SK-N-SH (cell line): ENCODE results near the gene CEP78. TPM values are rescaled to one million over a fixed set of nuclear protein-coding genes. Genes with fewer than 3 reads are reported as not detected.

Experiments used
- CTCF ChIA-PET: fragments of 300-600, 350-600 bp; formaldehyde crosslinking; extraction: SDS; loops from one replicate; lab custom pipeline; 2021; lab: Yijun Ruan, JAX
- POLR2A ChIA-PET: fragments of 350-600 bp; sonication (Branson Sonifier 250); formaldehyde crosslinking; extraction: SDS; loops from one replicate; lab custom pipeline; 2020; ENCODE audit warnings: antibody characterized with exemption, inconsistent platforms; lab: Yijun Ruan, JAX
- DNase-seq: peaks from one replicate; pipeline ENCODE4 v3.0.0; 2012
- H2AFZ ChIP-seq: fragments of 200-600 bp; sonication (generic); 2 replicates; pipeline ENCODE4 v1.8.1; 2016; ENCODE audit warnings: antibody characterized with exemption, mild to moderate bottlenecking, low read depth
- H3F3A ChIP-seq: fragments of 200-600 bp; sonication (generic); replicated peaks from 2 replicates; pipeline ENCODE3; 2016; ENCODE audit warnings: antibody characterized with exemption, mild to moderate bottlenecking; ENCODE audit not compliant: insufficient read depth
- H3K27ac ChIP-seq, 2 experiments: fragments of 200-500 bp in 1 of 2; fragments of 200-600 bp in 1 of 2; sonication (Bioruptor generic) in 1 of 2; sonication (generic), shearing (Covaris generic) in 1 of 2; 2 replicates each; pipeline versions ENCODE4 v1.5.1 to v1.6.1; 2014 to 2016; ENCODE audit warnings: low read depth in 2 of 2, inconsistent platforms in 1 of 2, low read length in 1 of 2, mild to moderate bottlenecking in 1 of 2, mixed read lengths in 1 of 2
- H3K27me3 ChIP-seq: fragments of 200-600 bp; sonication (generic), shearing (Covaris generic); 2 replicates; pipeline ENCODE4 v1.6.1; 2016; ENCODE audit warnings: mixed run types; ENCODE audit not compliant: insufficient read depth
- H3K36me3 ChIP-seq, 2 experiments: fragments of 200-500 bp in 1 of 2; fragments of 200-600 bp in 1 of 2; sonication (Bioruptor generic) in 1 of 2; sonication (generic) in 1 of 2; replicated peaks in 1 of 2; 2 replicates each; pipeline versions ENCODE3 to v1.5.1; 2014 to 2016; ENCODE audit warnings: low read length in 1 of 2, mild to moderate bottlenecking in 1 of 2; ENCODE audit not compliant: insufficient read depth in 2 of 2, control insufficient read depth in 1 of 2
- H3K4me1 ChIP-seq, 2 experiments: fragments of 200-500 bp in 1 of 2; fragments of 200-600 bp in 1 of 2; sonication (Bioruptor generic) in 1 of 2; sonication (generic), shearing (Covaris generic) in 1 of 2; 2 replicates each; pipeline versions ENCODE4 v1.5.1 to v1.6.1; 2014 to 2016; ENCODE audit warnings: low read depth in 1 of 2, low read length in 1 of 2, mixed run types in 1 of 2; ENCODE audit not compliant: insufficient read depth in 2 of 2, control insufficient read depth in 1 of 2
- H3K4me2 ChIP-seq: fragments of 200-600 bp; sonication (generic), shearing (Covaris generic); 2 replicates; pipeline ENCODE4 v1.6.1; 2017; ENCODE audit warnings: mixed run types
- H3K4me3 ChIP-seq, 2 experiments: fragments of 200-500 bp in 1 of 2; fragments of 200-600 bp in 1 of 2; sonication (Bioruptor generic) in 1 of 2; sonication (generic), shearing (Covaris generic) in 1 of 2; 2 replicates each; pipeline versions ENCODE4 v1.5.1 to v1.8.1; 2014 to 2016; ENCODE audit warnings: low read depth in 2 of 2, inconsistent platforms in 1 of 2, low read length in 1 of 2, mild to moderate bottlenecking in 1 of 2, mixed read lengths in 1 of 2, moderate library complexity in 1 of 2
- H3K79me2 ChIP-seq: fragments of 200-600 bp; sonication (generic); 2 replicates; pipeline ENCODE4 v1.8.1; 2017; ENCODE audit warnings: mild to moderate bottlenecking; ENCODE audit not compliant: insufficient read depth
- H3K9ac ChIP-seq: fragments of 200-600 bp; sonication (generic); 2 replicates; pipeline ENCODE4 v1.6.1; 2017; ENCODE audit warnings: mixed run types
- H3K9me2 ChIP-seq: fragments of 200-600 bp; sonication (generic); 2 replicates; pipeline ENCODE4 v1.6.1; 2017; ENCODE audit warnings: mixed run types
- H3K9me3 ChIP-seq: fragments of 200-600 bp; sonication (generic); 2 replicates; pipeline ENCODE4 v1.6.1; 2017; ENCODE audit warnings: mixed run types, mild to moderate bottlenecking, moderate library complexity
- H4K20me1 ChIP-seq: fragments of 200-600 bp; sonication (generic); 2 replicates; pipeline ENCODE4 v1.6.1; 2017; ENCODE audit warnings: mild to moderate bottlenecking, mixed run types; ENCODE audit not compliant: insufficient read depth
- CHD2 ChIP-seq: fragments of 150-350 bp; IDR thresholded peaks from 2 replicates; pipeline ENCODE4 v1.6.1; 2018; ENCODE audit warnings: low read length; ENCODE audit not compliant: partially characterized antibody
- EZH2phosphoT487 ChIP-seq: fragments of 200-600 bp; sonication (generic); IDR thresholded peaks from 2 replicates; pipeline ENCODE4 v1.6.1; 2017; ENCODE audit warnings: low read depth, mixed run types, mild to moderate bottlenecking, antibody characterized with exemption, moderate library complexity, borderline replicate concordance
- FOSL2 ChIP-seq: IDR thresholded peaks from 2 replicates; pipeline ENCODE4 v1.4.0; 2012; ENCODE audit warnings: low read depth, mild to moderate bottlenecking, moderate library complexity, borderline replicate concordance
- FOXM1 ChIP-seq: IDR thresholded peaks from 2 replicates; pipeline ENCODE4 v1.4.0; 2012; ENCODE audit warnings: low read depth, mild to moderate bottlenecking
- MXI1 ChIP-seq: IDR thresholded peaks from 2 replicates; pipeline ENCODE4 v1.6.1; 2012; ENCODE audit warnings: mild to moderate bottlenecking, low read depth, low read length, improper control_type of control experiment
- RAD21 ChIP-seq: IDR thresholded peaks from 2 replicates; pipeline ENCODE4 v1.6.1; 2012; ENCODE audit warnings: mild to moderate bottlenecking, low read length
- RCOR1 ChIP-seq: fragments of 150-350 bp; IDR thresholded peaks from 2 replicates; pipeline ENCODE4 v1.6.1; 2017; ENCODE audit warnings: antibody characterized with exemption, low read length
- RFX5 ChIP-seq: IDR thresholded peaks from 2 replicates; pipeline ENCODE4 v1.6.1; 2012; ENCODE audit warnings: mild to moderate bottlenecking, improper control_type of control experiment, low read length
- RXRA ChIP-seq: IDR thresholded peaks from 2 replicates; pipeline ENCODE4 v1.4.0; 2012; ENCODE audit warnings: low read depth, mild to moderate bottlenecking, borderline replicate concordance
- SIN3A ChIP-seq: IDR thresholded peaks from 2 replicates; pipeline ENCODE4 v1.6.1; 2012; ENCODE audit warnings: low read depth, mild to moderate bottlenecking, low read length, moderate library complexity, borderline replicate concordance
- TAF1 ChIP-seq: IDR thresholded peaks from 2 replicates; pipeline ENCODE4 v1.6.1; 2012; ENCODE audit warnings: low read depth, mild to moderate bottlenecking, low read length, moderate library complexity, borderline replicate concordance
- TCF12 ChIP-seq: IDR thresholded peaks from 2 replicates; pipeline ENCODE4 v1.4.0; 2012
- TEAD4 ChIP-seq: IDR thresholded peaks from 2 replicates; pipeline ENCODE4 v1.4.0; 2012; ENCODE audit warnings: mild to moderate bottlenecking, borderline replicate concordance; ENCODE audit not compliant: insufficient read depth
- WGBS: methylation state at CpG from one replicate; pipeline ENCODE4 v1.1.6; 2017; ENCODE audit warnings: low lambda C conversion rate; 5-methylcytosine and 5-hydroxymethylcytosine counted together
- polyA plus RNA-seq, 3 experiments: library from polyadenylated mRNA; depleted of rRNA; stranded (reverse); fragments of >200 nt; gene quantifications; 2 replicates each; pipeline ENCODE4 v1.2.3, GENCODE V29; 2012
- TF ChIP-seq, protein P1 (sequence below): IDR thresholded peaks from 2 replicates; pipeline ENCODE4; 2012
- TF ChIP-seq, protein P2 (sequence below): IDR thresholded peaks from 2 replicates; pipeline ENCODE4 v1.4.0; 2012; ENCODE audit warnings: low read depth

CEP78 gene
- polyA plus RNA-seq, 1 of the 3 experiments (the other 2 are of a cell fraction): 6.2 TPM

DNA sequence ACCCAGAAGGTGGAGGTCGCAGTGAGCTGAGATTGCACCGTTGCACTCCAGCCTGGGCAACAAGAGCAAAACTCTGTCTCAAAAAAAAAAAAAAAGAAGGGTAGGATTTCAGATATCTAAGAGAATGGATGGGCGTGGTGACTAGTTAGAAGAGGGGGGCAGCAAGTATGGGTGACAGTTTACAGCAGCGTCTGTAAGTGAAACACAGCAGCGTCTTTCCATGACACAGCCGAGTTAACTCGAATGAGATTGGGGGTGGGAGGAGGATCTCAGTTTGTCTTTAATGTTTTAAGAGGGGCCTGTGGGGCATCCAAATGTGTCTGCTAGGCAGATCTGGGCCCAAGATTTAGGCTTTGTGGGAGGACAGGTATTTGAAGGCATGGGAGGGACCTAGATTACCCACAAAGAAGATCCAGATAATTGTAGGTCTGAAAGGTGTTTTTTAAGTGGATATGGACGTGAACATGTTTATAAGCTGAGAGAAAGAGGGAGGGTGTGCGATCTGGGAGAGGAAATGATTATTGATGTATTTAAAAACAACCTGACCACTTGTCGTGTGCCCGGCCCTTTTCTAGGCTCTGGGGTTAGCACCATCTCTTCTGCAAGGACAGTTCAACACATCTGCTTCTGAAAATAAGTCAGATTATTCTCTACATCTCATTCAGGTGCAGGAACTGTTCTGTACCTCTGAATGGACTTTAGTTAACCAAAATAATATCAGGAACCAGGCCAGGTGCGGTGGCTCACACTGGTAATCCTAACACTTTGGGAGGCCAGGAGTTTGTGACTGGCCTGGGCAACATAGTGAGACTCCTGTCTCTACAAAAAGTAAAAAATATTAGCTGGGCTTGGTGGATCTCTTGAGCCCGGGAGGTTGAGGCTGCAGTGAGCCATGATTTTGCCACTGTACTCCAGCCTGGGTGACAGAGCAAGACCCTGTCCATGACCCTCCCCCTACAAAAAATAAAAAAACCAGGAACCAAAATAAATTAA is 2.5 kb downstream of the CEP78 start:
- H3K4me1 ChIP-seq: peaks cover 0 to 4% of the 10 kb centered on the region in 2 experiments; a peak in 2 of 4 replicates
- no peaks in the 10 kb centered on the region for H3K9me2 ChIP-seq
- DNase-seq: no peak
- no peak overlapping the region for H2AFZ ChIP-seq
- CTCF ChIA-PET: interaction anchor here (0.6 to 1.6 kb wide), 3 partner anchors 23 to 131 kb away, joined by 3 to 4 read pairs (median 4); no protein-coding TSS in a partner anchor
- peaks cover 27% of the 10 kb centered on the region for H3K79me2 ChIP-seq
- H3K36me3 ChIP-seq: peaks cover 14 to 22% of the 10 kb centered on the region in 2 experiments
- H3F3A ChIP-seq: no peaks in the 10 kb centered on the region
- no peak overlapping the region for H3K9ac ChIP-seq
- H3K9me3 ChIP-seq: no peaks in the 10 kb centered on the region
- POLR2A ChIA-PET: no interaction called here
- no peak overlapping the region for H3K4me2 ChIP-seq
- H3K4me3 ChIP-seq: no peak overlapping the region
- H3K27ac ChIP-seq: no peak overlapping the region
- WGBS: 95% methylated on average over 13 of the region's 13 CpGs
- no peak for TF ChIP-seq RAD21
- H4K20me1 ChIP-seq: no peaks in the 10 kb centered on the region
- H3K27me3 ChIP-seq: no peaks in the 10 kb centered on the region

DNA sequence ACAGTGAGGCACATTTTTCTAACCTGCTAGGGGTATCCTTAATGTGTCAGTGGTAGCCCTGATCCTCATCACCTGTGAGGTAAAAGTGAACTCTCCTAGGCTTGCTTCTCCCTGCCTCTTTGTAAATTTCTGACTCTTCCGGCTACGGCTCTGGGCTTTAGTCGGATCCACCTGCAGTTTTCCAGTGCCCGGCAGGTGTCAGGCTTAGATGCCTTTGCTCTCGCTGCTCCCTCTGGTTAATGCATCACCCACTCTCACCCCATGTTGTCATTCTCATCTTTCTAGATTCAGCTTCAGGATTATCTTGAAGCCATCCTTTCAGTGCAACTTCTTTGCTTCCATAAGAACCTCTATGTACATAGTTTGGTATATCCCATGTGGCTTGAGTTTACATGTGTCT is 3.6 kb downstream of the CEP78 start:
- DNase-seq: no peak
- Histone ChIP-seq H3K9me3 (no peaks in the 10 kb centered on the region), H3F3A (no peaks in the 10 kb centered on the region), H3K27ac (no peak overlapping the region), H4K20me1 (no peaks in the 10 kb centered on the region), H3K4me2 (no peak overlapping the region), H3K4me3 (no peak overlapping the region), H2AFZ (no peak overlapping the region), H3K9ac (no peak overlapping the region), H3K36me3 (peaks cover 22 to 24% of the 10 kb centered on the region in 2 experiments), H3K9me2 (no peaks in the 10 kb centered on the region), H3K79me2 (peaks cover 27% of the 10 kb centered on the region), H3K4me1 (peaks cover 0 to 4% of the 10 kb centered on the region in 2 experiments; a peak in 2 of 4 replicates), H3K27me3 (no peaks in the 10 kb centered on the region)
- TF ChIP-seq FOSL2 (no peak), CHD2 (no peak), RCOR1 (no peak), MXI1 (no peak), TCF12 (no peak)
- TF ChIP-seq, protein P1, sequence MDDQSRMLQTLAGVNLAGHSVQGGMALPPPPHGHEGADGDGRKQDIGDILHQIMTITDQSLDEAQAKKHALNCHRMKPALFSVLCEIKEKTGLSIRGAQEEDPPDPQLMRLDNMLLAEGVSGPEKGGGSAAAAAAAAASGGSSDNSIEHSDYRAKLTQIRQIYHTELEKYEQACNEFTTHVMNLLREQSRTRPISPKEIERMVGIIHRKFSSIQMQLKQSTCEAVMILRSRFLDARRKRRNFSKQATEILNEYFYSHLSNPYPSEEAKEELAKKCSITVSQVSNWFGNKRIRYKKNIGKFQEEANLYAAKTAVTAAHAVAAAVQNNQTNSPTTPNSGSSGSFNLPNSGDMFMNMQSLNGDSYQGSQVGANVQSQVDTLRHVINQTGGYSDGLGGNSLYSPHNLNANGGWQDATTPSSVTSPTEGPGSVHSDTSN: no peak
- ChIA-PET CTCF (interaction anchor here (0.6 to 1.4 kb wide), 3 partner anchors 88 to 131 kb away, joined by 3 to 4 read pairs (median 3); no protein-coding TSS in a partner anchor), POLR2A (no interaction called here)
- 96% methylated on average over 5 of the region's 5 CpGs for WGBS

DNA sequence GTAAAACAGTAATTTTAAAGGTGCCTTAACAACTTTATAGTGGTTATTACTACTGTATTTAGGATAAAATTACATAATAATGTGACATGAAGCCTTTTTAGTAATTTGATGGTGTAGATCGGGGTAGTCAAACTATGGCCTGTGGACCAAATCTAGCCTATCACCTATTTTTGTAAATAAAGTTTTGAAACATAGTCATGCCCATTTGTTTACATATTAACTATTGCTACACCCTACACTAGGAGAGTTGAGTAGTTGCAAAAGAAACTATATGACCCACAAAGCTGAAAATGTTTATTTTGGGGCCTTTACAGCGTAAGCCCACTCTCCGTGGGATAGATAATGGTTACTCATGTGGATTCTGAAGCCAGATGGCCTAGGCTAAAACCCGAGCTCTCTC is 6.2 kb downstream of the CEP78 start:
- H3K9me3 ChIP-seq: no peaks in the 10 kb centered on the region
- CTCF ChIA-PET: no interaction called here
- H3K4me2 ChIP-seq: no peak overlapping the region
- H3K36me3 ChIP-seq: peaks cover 32 to 36% of the 10 kb centered on the region in 2 experiments
- H3K9ac ChIP-seq: no peak overlapping the region
- H3K79me2 ChIP-seq: peaks cover 19% of the 10 kb centered on the region
- TF ChIP-seq TEAD4 (no peak), RFX5 (no peak), FOXM1 (no peak), MXI1 (no peak), FOSL2 (no peak), EZH2phosphoT487 (no peak), CHD2 (no peak), TAF1 (no peak), SIN3A (no peak), RXRA (no peak)
- TF ChIP-seq, protein P2, sequence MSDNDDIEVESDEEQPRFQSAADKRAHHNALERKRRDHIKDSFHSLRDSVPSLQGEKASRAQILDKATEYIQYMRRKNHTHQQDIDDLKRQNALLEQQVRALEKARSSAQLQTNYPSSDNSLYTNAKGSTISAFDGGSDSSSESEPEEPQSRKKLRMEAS: no peak
- TF ChIP-seq, protein P1: no peak
- H3K27ac ChIP-seq: no peak overlapping the region
- no peaks in the 10 kb centered on the region for H3K27me3 ChIP-seq
- H3K4me3 ChIP-seq: no peak overlapping the region
- no peak overlapping the region for H2AFZ ChIP-seq
- 78% methylated on average over 4 of the region's 4 CpGs for WGBS
- DNase-seq: no peak
- no peaks in the 10 kb centered on the region for H3F3A ChIP-seq
- no peaks in the 10 kb centered on the region for H3K9me2 ChIP-seq
- POLR2A ChIA-PET: no interaction called here
- no peaks in the 10 kb centered on the region for H4K20me1 ChIP-seq
- H3K4me1 ChIP-seq: peaks cover 0 to 2% of the 10 kb centered on the region in 2 experiments; a peak in 1 of 4 replicates
